NCI-H526 (cell line): ENCODE data around the gene GPT2.

ENCODE experiments used
- DNase-seq, 2 experiments: peaks; one replicate each; lab custom pipeline; 2025; lab: John Stamatoyannopoulos, UW

Gene GPT2

DNA sequence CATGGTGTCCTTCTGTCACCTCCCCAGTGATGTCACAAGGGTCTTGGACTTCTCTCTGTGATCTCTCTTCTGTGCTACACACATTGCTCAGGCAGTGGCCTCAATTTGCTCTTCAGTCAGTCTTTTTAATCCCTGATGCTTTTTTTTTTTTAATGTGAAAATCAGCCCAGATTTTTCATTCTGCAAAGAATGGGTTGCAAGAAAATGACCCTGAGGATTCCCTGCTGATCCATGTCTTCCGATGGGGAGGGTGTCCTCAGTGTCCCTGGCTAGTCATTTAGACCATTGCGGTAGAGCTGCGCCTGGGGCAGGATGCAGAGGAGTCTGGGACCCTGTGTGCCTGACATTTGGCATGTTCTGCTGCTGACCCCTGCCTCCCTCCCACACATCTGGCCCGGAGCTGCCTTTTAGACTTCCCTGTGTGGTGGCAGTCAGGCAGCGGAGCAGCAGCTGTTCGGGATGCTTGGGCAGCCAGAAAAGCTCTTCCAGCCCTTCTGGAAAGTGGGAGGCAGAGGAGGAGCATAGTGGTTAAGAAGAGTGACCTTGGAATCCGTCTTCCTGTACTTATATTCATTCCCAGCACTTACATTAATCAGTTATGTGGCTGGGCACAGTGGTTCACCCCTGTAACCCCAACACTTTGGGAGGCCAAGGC, 12.3 kb downstream of the GPT2 start:
- DNase-seq, result no peak

DNA sequence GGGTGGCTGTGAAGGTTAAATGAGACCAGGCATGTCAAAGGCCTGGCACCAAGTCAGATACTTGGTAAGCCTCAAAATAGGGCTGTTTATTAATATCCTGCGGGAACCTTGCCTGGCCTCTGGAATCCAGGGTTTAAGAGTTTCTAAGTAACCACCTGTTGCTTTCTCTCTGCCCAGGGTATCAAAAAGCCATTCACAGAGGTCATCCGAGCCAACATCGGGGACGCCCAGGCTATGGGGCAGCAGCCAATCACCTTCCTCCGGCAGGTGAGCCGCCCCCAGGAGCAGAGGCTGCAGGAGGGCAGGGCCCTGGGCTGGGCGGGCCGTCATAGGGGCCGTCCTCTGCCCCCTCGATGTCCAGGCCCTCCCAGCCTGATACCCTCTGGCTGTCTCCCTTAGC, 13.3 kb downstream of the GPT2 start:
- no peak for DNase-seq

DNA sequence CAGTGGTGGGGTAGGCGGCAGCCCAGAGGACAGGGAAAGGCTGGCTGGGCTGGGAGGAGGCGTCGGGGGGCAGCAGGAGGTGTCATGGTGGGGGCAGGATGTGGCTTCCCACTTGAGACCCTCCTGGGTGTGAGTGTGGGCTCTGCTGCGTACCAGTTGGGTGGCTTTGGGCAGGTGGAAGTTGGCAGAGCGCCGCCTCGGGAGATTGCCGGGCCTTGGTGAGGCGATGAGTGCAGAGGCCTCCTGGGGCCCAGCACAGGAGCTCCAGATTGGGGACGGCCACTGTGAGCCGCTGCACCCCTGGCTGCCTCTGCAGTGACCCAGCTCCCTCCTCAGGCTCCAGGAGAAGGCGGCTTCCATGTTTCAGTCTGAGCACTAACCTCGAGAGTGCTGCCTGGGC, 13.8 kb downstream of the GPT2 start:
- no peak for DNase-seq

DNA sequence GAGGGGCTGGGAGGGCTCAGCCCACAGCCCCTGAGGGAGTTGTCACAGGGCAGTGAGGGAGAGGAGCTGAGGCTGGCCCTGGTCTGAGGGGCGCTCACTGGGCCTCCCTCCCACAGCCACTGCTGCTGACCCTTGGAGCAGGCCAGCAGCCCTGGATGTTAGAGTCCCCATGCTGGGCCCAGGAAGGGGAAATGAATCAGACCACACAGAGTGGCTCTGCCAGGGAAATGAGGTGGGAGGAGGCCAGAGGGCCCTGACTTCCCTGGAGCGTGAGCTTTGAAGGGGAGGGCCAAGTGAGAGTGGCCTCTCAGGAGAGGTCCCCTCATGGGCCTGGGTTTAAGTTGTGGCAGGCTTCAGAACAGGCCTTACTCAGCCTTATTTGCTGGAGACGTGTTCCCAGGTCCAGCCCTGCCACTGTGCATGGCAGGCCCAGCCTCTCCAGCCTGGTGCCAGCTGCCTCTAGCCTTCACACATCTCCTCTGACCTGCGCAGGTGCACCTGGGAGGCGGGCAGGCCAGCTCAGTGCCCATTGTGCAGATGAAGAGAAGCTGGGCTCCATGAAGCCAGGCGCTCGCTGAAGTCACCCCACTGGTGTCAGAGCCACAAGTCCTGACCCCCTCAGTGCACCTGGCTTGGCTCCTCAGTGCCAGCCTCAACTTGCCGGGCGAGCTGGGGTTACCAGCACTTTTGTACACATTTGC, 15.4 kb downstream of the GPT2 start:
- DNase-seq, result no peak

DNA sequence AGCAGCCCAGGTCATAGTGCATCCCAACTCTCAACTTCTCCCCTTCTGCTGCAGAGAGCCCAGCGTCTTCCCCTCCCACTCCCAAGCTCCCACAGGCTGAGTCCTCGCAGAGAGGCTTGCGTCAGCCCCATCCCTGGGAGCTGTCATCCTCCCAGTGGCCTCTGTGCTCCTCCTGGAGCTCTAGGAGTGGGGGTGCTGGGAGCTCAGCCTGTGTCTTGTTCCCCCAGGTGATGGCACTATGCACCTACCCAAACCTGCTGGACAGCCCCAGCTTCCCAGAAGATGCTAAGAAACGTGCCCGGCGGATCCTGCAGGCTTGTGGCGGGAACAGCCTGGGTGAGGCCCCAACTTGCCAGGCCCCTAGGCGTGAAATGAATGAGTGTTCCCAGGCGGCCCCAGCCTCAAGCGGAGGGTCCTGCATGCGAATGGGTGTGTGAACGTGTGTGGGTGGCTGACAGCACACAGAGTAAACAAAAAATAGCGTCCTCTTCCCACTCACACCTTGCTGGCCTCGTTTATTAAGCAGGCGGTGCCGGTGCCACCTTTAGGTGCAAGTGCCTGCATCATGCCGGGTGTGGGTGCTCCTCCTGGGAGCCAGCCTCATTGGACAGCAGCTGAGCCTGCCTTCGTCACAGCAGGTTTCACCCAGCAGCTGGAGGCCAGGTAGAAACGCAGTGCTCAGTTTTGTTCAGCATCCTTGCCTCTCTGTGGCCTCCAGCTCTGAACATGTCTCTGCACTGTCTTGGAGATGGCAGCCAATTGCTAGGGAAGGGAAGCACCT, 16.5 kb downstream of the GPT2 start:
- no peak for DNase-seq

DNA sequence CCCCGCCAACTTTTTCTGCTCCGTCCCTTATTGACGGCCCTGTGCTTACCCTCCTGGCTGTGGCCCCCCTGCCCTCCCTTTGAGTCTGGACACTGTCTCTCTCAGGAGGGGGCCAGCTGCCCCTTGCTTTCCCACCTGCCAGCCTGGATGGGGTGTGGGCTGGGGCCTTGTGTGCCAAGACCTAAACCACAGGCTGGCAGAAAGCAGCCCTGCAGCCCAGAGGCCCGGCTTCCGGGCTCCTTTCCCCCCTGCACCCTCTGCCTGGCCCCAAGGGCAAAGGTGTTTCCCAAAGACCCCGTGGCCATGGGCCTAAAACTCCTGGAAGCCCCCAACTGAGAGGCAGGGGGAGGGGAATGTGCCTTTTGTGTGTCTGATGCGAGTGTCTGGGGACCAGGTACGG, 17.5 kb downstream of the GPT2 start:
- no peak for DNase-seq

DNA sequence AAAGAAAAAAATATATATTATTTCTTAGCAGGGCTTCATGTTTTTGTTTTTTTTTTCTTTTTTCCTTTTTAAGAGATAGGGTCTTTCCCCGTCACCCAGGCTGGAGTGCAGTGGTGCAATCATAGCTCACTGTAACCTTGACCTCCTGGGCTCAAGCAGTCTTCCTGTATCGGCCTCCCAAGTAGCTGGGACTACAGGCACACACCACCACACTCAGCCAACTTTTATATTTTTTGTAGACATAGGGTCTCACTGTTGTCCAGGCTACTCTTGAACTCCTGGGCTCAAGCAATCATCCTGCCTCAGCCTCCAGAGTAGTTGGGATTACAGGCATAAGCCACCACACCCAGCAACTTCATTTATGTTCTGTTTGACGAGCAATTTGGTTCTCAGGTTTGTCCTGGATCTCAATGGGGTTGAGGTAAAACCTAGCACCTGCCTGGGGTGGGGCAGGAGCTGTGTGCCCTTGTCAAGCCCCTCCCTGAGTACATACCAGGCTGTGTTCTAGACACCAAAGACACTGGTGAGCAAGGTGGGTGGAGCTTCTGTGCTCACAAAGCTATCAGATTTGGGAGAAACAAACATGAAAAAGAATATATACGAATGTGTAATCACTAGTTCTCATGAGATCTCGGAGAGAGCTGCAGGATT, 19.2 kb downstream of the GPT2 start:
- DNase-seq, result no peak

DNA sequence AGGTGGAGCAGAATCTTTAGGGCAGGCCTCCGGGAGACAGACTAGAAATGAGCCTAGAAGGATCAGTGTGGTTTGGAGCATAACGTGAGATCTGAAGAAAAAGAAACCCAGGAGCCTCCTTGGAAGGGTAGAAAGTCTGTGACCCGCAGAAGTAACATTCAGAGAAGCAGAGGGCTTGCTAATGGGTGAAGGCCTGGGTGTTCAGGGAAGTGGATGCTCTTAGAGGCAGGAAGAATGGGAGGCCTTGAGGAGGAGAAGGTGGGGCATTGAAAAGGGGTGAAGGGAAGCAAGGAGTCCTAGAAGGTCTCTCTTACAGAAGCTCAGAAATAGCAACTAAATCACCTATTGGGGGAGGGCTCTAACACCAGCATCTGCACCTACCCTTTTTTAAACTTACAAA, 20.3 kb downstream of the GPT2 start:
- no peak for DNase-seq

DNA sequence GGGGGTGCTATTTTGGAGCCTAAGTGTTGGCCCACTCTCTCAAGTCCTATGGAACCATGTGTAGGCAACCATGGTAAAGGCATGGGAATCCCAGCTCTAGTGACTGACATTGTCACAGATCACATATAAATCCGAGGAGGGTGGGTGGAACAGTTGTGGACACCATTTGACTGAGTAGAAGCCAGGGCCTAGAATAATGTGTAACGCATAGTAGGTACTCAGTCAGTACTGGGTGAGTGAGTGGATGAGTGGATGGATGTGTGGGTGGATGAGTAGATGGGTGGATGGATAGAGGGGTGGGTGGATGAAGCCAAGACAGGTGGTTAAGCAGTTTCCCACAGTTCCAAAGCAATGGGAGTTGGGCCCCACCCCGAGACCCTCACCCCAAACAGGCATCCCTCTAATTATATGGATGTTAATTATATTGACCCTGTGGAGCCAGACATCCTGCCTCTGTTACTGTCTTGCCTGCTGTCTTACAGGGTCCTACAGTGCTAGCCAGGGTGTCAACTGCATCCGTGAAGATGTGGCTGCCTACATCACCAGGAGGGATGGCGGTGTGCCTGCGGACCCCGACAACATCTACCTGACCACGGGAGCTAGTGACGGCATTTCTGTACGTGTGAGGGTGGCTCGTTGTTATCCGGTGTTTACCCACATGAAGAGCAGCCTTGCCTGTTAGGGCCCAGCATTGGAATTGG, 22.3 kb downstream of the GPT2 start:
- DNase-seq, result no peak

DNA sequence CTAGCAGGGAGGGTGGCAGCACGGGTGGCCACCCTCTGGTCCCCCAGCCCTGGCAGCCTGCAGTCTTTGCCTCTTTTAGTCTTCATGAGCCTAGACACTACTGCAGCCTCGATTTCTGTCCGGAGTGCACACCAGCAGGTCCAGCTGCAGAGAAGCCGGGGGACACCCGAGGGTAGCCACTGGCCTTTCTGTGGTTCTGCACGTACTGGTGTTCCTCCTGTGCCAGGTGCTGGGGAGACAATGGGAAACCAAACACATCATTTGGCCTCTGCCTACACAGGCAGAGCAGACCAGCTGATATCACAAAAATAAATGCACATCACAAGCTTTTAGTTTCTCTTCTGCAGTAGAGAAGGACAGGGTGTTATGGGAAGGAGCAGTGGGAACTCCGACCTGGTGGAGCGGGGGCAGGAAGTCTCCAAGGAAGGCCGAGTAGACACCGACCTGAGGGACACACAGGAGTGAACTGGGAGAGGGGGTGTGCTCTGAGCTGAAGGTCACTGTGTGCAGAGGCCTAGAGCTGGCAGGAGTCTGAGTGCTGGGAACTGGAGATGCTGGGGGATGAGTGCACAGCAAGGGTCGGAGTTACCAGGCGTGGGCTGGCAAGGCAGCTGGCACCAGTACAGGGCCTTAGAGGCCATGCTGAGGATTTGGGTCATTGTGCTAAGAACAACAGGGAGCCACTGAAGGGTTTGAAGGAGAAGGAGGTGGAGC, 23.1 kb downstream of the GPT2 start:
- no peak for DNase-seq

DNA sequence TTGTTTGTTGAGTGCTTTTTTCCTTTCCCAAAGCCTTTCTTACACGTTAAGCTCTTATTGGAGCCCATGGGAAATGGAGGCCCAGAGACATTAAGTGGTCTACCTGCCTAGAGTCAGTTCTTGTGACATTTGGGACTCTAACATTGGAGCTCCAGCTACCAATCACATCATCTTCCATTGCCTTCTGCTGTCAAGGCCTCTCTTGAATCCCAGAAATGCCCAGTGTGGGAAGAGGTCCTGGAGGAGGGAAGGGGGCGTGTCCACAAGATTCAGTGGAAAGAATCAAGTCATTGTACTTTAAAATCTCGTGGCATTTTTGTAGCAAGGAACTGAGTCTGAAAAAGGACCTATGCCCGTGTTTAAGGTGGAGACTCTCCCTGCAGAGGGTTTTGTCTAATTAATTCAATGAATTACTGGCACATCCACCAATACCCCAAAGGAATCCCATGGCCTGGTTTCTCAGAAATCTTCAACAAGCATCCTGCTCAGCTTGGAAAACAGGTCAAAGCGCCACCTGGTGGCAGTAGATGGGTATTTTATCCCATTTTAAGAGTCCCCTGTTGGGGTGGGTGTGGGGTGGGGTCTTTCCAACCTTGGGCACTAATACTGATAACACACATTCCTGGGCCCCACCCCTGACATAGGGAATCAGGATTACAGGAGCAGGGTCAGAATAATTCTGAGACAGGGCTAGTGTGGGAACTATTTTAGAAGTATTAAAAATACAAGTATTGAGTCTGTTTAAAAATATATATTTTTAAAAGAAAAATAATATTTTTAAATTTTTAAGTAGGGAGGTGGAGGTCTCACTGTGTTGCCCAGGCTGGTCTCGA, 24.6 kb downstream of the GPT2 start:
- DNase-seq, result peak; percentile 36 to 64

DNA sequence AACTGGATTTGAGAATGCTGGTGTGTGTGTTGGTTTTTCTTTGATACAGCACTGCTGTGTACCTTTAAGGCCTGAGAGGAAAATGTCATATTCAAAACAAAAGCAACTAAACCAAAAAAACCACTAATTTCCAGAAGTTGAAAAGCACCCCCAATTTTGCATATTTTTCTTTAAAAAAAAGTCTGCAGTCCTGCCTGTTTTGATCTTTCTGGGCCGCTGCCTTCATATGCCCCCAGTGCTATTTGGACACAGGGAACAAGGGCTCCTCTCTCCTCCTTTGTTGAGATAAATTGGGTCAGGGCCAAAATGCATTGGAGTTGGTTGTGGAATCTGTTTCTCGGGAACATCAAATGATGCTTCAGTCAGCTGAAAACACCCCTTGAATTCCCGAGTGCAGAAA, 26.9 kb downstream of the GPT2 start:
- DNase-seq, result no peak

DNA sequence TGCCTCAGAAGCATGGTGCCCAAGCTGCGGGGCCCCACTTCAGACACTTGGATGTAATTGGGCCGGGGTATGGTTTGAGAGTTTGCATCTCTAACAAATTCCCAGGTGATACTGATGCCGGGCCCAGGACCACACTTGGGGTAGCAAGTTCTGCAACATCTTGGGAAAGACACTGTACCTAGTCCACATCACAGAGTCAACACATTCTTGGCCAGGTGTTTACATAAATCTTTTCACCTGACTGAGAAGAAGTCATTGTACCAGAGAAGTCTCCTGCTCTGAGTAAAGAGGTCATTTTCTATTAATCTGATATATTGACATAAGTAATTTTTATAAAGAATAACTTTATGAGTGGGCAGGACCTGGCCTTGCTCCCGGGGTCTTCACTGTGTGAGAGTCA, 27.5 kb downstream of the GPT2 start:
- no peak for DNase-seq

DNA sequence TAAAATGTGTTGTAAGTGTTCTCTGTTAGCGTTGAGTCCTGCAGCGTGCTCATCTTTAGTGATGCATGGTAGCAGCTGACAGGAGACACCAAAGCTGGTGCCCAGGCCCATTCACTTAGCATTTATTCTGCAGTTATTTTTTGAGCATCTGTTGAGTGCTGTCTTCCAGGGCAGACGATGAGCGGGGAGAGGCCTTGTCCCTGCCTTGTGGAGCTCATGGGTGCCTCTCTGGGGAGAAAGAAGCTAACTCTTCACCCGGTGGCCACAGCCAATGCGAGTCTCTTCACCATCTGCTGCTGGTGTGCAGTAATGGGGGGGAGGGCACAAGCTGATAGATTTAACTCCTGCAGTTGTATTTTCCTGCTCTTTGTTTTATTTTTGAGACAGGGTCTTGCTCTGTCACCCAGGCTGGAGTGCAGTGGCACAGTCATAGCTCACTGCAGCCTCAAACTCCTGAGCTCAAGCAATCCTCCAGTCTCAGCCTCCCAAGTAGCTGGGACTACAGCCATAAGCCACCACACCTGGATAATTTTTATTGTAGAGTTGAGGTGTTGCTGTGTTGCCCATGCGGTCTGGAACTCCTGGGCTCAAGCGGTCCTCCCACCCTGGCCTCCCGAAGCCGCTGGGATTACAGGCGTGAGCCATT, 30.5 kb downstream of the GPT2 start:
- no peak for DNase-seq

DNA sequence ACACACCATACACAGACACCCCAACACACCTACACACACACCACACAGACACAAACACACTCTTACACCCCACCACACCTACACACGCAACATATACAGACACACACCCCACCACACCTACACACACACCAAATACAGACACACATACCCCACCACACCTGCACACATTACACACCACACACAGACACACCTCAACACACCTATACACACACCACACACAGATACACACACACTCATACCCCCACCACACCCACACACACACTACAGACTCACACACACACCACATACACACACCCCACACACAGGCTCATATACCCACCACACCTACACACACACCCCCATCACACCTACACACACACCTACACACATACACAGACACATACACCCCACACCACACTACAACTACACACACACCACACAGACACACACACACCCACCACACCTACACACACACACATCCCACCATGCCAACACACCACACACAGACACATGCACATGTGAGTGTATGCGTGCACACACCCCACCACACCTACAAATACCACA, 31.4 kb downstream of the GPT2 start:
- DNase-seq, result no peak

DNA sequence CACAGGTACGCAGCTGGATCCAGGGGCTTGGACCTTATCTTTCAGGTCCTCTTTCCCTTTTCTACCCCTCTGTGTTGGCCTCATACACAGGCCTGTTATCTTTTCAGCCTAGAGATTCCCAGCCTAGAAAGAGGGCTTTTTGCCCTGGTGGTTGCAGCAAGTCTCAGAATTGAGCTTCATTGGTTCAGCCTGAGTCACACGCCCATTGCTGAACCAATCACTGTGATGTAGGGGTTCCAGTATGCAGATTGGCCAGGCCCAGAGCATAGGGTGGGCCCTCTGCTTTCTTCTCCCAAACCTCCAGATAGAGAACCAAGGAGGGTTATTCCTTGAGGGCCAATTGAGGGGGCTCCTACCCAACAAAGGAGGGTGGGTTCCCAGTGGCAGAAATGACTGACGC, 32.8 kb downstream of the GPT2 start:
- no peak for DNase-seq

DNA sequence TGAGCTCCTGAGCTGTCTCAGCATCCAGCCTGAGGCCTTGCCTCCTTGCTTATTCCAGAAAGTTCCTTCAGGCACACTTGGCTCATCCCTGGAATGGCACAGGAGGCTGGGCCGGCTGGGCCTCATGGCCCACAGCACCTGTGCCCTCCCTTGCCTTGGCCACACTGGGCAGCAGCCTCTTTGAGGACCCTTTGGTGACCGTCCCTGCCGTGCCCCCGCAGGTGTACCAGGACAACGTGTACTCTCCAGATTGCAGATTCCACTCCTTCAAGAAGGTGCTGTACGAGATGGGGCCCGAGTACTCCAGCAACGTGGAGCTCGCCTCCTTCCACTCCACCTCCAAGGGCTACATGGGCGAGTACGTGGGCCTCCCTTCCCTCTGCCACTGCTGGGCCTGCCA, 34.2 kb downstream of the GPT2 start:
- no peak for DNase-seq

DNA sequence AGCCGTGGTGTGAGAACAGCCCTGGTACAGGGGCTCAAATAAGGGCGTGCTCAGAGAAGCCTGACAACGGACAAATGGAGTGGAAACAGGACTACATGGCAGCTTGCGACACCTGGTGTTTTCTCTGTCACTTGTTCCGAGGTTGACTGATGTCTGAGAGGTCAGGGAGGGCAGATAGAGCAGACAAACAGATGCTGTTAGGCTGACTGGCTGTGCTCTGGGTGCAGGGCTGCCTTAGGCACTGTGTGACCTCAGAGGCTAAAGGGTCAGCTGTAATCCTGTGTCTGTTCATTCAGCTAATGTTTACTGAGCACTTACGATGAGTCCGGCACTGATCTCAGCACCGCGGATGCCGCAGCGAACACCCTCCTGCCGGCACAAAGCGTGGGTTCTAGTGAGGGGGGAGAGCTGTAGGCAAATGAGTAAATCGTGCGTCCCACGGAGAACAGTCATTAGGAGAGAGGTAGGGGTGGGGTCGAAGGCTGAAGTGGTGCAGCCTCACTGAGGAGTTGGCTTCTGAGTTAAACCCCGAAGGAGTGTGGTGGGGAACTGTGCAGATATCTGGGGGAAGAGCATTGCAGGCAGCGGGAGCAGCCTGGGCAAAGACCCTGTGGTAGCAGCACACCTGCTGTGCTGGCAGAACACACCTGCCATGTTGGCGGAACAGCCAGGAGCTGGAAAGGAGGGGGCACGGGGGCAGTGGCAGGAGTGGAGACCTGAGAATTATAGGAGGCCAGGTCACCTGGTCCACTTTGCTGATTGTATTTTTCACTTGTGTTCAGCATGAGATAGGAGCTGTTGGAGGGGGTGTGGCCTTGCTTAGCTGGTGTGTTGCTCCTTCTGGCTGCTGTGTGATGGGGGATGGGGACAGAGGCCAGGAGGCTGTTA, 35.0 kb downstream of the GPT2 start:
- no peak for DNase-seq
